Measurements from ENCODE around the gene USB1. TPM values are rescaled to one million over a fixed set of nuclear protein-coding genes. Genes with fewer than 3 reads are reported as not detected.

The USB1 gene
- total RNA-seq, 1 experiment from 2014 or later = 91.2 TPM

DNA sequence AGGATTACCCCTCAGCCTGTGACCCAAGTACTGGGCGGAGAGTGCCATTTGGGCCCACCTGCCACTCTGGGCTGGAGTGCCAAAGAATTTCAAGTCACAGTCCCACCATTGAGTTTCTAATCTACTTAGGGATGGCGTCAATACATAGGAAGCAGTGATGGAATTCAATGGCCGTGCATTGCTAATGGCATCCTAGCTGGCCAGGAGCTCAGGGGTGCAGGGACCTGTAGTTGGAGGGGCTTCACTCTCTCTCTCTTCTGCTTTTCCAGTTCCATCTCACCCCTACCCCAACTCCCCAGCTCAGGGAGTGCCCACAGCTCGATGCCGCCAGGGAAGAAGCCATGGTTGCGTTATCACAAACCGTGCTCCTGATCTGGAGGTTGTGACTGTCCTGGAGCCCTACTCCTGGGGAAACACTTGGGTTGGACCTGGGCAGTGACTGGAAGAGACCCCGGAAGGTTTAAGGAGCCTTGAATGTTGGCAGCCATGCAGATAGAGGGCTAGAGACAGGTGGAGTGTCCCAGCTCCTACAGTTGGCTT lies 26.8 kb downstream of the USB1 start:
- Mint-ChIP-seq H3K9me3 (ENCODE audit: unreplicated experiment) (no peaks in the 10 kb centered on the region), H3K27me3 (ENCODE audit: insufficient read depth, unreplicated experiment) (no peaks in the 10 kb centered on the region), H3K36me3 (ENCODE audit: insufficient read depth, unreplicated experiment) (peaks cover 12% of the 10 kb centered on the region), H3K27ac (ENCODE audit: unreplicated experiment) (no peak overlapping the region), H3K4me3 (ENCODE audit: unreplicated experiment) (peak overlapping the region; percentile 81), H3K4me1 (ENCODE audit: low read depth, unreplicated experiment) (peaks cover 8% of the 10 kb centered on the region)
- Histone ChIP-seq H3K36me3 (ENCODE audit: control insufficient read depth, insufficient read depth, low read length) (no peaks in the 10 kb centered on the region), H3K27me3 (replicated peaks; ENCODE audit: control insufficient read depth, insufficient read depth, low read length) (no peaks in the 10 kb centered on the region), H3K4me3 (ENCODE audit: low read depth, low read length) (no peak overlapping the region), H3K9me3 (no peaks in the 10 kb centered on the region), H3K4me1 (peaks cover 21% of the 10 kb centered on the region)
- no peak for DNase-seq
- intact Hi-C loops (cut with micrococcal nuclease; ENCODE audit: unreplicated experiment) = loop anchor here (10.0 kb wide), 1 partner anchor 727 kb away; no protein-coding TSS in a partner anchor
- no TSS peak for BruUV-seq (replicated peaks)
- POLR2A ChIA-PET = no interaction called here
- TF ChIP-seq, protein P1, sequence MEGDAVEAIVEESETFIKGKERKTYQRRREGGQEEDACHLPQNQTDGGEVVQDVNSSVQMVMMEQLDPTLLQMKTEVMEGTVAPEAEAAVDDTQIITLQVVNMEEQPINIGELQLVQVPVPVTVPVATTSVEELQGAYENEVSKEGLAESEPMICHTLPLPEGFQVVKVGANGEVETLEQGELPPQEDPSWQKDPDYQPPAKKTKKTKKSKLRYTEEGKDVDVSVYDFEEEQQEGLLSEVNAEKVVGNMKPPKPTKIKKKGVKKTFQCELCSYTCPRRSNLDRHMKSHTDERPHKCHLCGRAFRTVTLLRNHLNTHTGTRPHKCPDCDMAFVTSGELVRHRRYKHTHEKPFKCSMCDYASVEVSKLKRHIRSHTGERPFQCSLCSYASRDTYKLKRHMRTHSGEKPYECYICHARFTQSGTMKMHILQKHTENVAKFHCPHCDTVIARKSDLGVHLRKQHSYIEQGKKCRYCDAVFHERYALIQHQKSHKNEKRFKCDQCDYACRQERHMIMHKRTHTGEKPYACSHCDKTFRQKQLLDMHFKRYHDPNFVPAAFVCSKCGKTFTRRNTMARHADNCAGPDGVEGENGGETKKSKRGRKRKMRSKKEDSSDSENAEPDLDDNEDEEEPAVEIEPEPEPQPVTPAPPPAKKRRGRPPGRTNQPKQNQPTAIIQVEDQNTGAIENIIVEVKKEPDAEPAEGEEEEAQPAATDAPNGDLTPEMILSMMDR (IDR thresholded peaks at IDR 0.05; ENCODE audit: insufficient read depth in 1 of 2, low read depth in 1 of 2, low read length in 1 of 2, severe bottlenecking in 1 of 2, unreplicated experiment in 1 of 2) = no peak
- CTCF ChIA-PET = interaction anchor here (0.6 to 1.3 kb wide), 4 partner anchors 39 to 94 kb away, joined by 3 to 9 read pairs (median 5); no protein-coding TSS in a partner anchor

DNA sequence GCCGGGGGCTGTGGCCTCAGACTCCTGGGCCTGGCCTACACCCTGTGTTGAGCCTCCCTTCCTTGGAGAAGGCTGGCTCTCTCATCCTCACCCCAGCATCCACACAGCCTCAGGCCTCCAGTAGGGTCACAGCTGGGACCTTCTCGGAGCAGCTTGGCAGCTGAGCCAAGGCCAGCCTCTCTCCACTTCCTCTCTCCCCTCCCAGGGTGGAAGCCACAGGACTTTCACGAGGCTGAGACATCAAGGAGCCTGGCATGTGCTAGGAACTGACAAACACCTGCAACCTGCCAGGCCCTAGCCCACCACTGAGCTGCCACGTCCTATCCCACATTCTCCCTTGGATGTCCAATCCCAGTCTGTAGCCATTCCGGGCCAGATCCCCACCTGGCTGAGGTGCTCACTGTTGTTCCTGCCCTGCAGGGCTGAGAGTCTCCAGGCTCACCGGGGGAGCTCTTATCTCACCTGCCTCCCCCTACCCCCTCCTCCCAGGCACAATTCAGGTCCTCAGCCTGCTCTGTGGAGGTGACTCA lies 27.4 kb downstream of the USB1 start:
- H3K4me3 Mint-ChIP-seq (ENCODE audit: unreplicated experiment) = no peak overlapping the region
- intact Hi-C loops (cut with micrococcal nuclease; ENCODE audit: unreplicated experiment) = loop anchor here (10.0 kb wide), 1 partner anchor 726 kb away; no protein-coding TSS in a partner anchor
- H3K9me3 Mint-ChIP-seq (ENCODE audit: unreplicated experiment) = no peaks in the 10 kb centered on the region
- TF ChIP-seq, protein P1 (IDR thresholded peaks at IDR 0.05; ENCODE audit: insufficient read depth in 1 of 2, low read depth in 1 of 2, low read length in 1 of 2, severe bottlenecking in 1 of 2, unreplicated experiment in 1 of 2) = no peak
- peaks cover 12% of the 10 kb centered on the region for H3K36me3 Mint-ChIP-seq (ENCODE audit: insufficient read depth, unreplicated experiment)
- Histone ChIP-seq H3K9me3 (no peaks in the 10 kb centered on the region), H3K4me1 (peaks cover 21% of the 10 kb centered on the region), H3K4me3 (ENCODE audit: low read depth, low read length) (no peak overlapping the region), H3K27me3 (replicated peaks; ENCODE audit: control insufficient read depth, insufficient read depth, low read length) (no peaks in the 10 kb centered on the region), H3K36me3 (ENCODE audit: control insufficient read depth, insufficient read depth, low read length) (no peaks in the 10 kb centered on the region)
- no peak overlapping the region for H3K27ac Mint-ChIP-seq (ENCODE audit: unreplicated experiment)
- POLR2A ChIA-PET = interaction anchor here (0.6 kb wide), 1 partner anchor 331 kb away, joined by 3 read pairs; no protein-coding TSS in a partner anchor
- BruUV-seq (replicated peaks) = no TSS peak
- no peaks in the 10 kb centered on the region for H3K27me3 Mint-ChIP-seq (ENCODE audit: insufficient read depth, unreplicated experiment)
- peaks cover 8% of the 10 kb centered on the region for H3K4me1 Mint-ChIP-seq (ENCODE audit: low read depth, unreplicated experiment)
- no peak for DNase-seq
- CTCF ChIA-PET = interaction anchor here (0.9 to 1.3 kb wide), 2 partner anchors 93 to 101 kb away, joined by 3 to 4 read pairs; partner anchors contain the start of gene CFAP20

DNA sequence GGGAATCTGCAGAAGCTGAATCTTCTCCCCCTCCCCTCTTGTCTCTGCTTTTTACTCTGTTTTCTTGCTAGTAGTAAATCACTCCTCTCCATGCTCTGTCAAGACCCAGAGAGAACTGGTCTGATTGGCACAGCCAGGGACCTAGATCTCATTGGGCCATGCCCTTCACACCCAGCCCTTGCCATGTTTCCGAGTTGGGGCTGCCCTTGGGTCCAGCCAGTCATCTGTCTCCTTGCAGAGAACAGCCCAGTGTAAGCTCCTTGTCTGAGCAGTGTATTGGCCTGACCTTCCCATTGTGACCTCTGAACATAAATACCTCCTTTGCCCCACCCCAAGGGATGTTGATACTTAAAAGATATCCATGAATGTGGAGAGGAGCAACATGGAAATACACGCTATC lies 28.2 kb downstream of the USB1 start:
- Histone ChIP-seq H3K9me3 (no peaks in the 10 kb centered on the region), H3K27me3 (replicated peaks; ENCODE audit: control insufficient read depth, insufficient read depth, low read length) (no peaks in the 10 kb centered on the region), H3K4me1 (peaks cover 13% of the 10 kb centered on the region), H3K36me3 (ENCODE audit: control insufficient read depth, insufficient read depth, low read length) (peaks cover 1% of the 10 kb centered on the region; the same call in 1 of the 2 replicates), H3K4me3 (ENCODE audit: low read depth, low read length) (no peak overlapping the region)
- no TSS peak for BruUV-seq (replicated peaks)
- H3K36me3 Mint-ChIP-seq (ENCODE audit: insufficient read depth, unreplicated experiment) = peaks cover 11% of the 10 kb centered on the region
- no peak overlapping the region for H3K27ac Mint-ChIP-seq (ENCODE audit: unreplicated experiment)
- TF ChIP-seq, protein P1 (IDR thresholded peaks at IDR 0.05; ENCODE audit: insufficient read depth in 1 of 2, low read depth in 1 of 2, low read length in 1 of 2, severe bottlenecking in 1 of 2, unreplicated experiment in 1 of 2) = no peak
- intact Hi-C loops (cut with micrococcal nuclease; ENCODE audit: unreplicated experiment) = loop anchor here (10.0 kb wide), 1 partner anchor 725 kb away; no protein-coding TSS in a partner anchor
- peaks cover 8% of the 10 kb centered on the region for H3K4me1 Mint-ChIP-seq (ENCODE audit: low read depth, unreplicated experiment)
- DNase-seq = no peak
- ChIA-PET CTCF (interaction anchor here (0.9 kb wide), 1 partner anchor 100 kb away, joined by 3 read pairs; the partner anchor contains the start of gene CFAP20), POLR2A (interaction anchor here (0.6 kb wide), 1 partner anchor 331 kb away, joined by 3 read pairs; no protein-coding TSS in a partner anchor)
- no peaks in the 10 kb centered on the region for H3K9me3 Mint-ChIP-seq (ENCODE audit: unreplicated experiment)
- H3K4me3 Mint-ChIP-seq (ENCODE audit: unreplicated experiment) = no peak overlapping the region
- no peaks in the 10 kb centered on the region for H3K27me3 Mint-ChIP-seq (ENCODE audit: insufficient read depth, unreplicated experiment)

Data from Caco-2 (cell line).